K562 (cell line): Measurements from ENCODE around the gene CLIP1. TPM values are rescaled to one million over a fixed set of nuclear protein-coding genes. Genes with fewer than 3 reads are reported as not detected.
"Not testable (repeated sequence)": the region's sequence is repeated elsewhere in the genome, so short reads cannot be mapped to it uniquely, and the experiment has no call there.

Experiments used
- ATAC-seq: fragments of 200-7000 bp; cut with Tn5 transposase; 3 replicates; pipeline ENCODE4 v1.9.1; 2020; ENCODE audit warnings: moderate library complexity
- BruUV-seq: library from RNA; stranded (reverse); fragments of 400-500 nt; replicated peaks from 2 replicates; lab custom pipeline; 2021; lab: Mats Ljungman, UMichigan
- CTCF ChIA-PET: fragments of 300-600 bp; formaldehyde crosslinking; extraction: SDS; loops from one replicate; lab custom pipeline; 2021; ENCODE audit warnings: low intra/inter-chr PET ratio; lab: Yijun Ruan, JAX
- POLR2A ChIA-PET: fragments of 300-600, 350-650 bp; sonication (Branson Sonifier 250); formaldehyde crosslinking; extraction: SDS; loops from one replicate; lab custom pipeline; 2021; ENCODE audit warnings: antibody characterized with exemption, inconsistent platforms; lab: Yijun Ruan, JAX
- DNase-seq, 4 experiments: peaks; one replicate each; pipeline versions ENCODE4 v3.0.0 to v3.0.0-alpha.2; 2011 to 2018; ENCODE audit warnings: low spot score in 3 of 4, mixed read lengths in 3 of 4; ENCODE audit errors: extremely low read depth in 1 of 4
- FAIRE-seq: peaks from 2 replicates; lab custom pipeline; 2011; peaks lifted over from hg19 to GRCh38; lab: Jason Lieb, UNC
- H2AFZ ChIP-seq: 2 replicates; pipeline ENCODE4 v1.6.0; 2011; ENCODE audit warnings: low read depth, low read length, control low read depth, inconsistent platforms
- H3K27ac ChIP-seq: fragments of 200-600 bp; 3 replicates; pipeline ENCODE4 v1.8.0; 2011; ENCODE audit warnings: low read depth, mild to moderate bottlenecking, control low read depth, inconsistent platforms, low read length, moderate library complexity, mixed read lengths; ENCODE audit errors: extremely low read depth
- H3K27me3 ChIP-seq, 2 experiments: fragments of 300-600 bp in 1 of 2; 2 replicates in 1 of 2; 3 replicates in 1 of 2; pipeline versions ENCODE4 v1.6.0 to v1.8.0; 2011; ENCODE audit warnings: inconsistent platforms in 2 of 2, low read length in 2 of 2, mild to moderate bottlenecking in 1 of 2, mixed read lengths in 1 of 2, moderate library complexity in 1 of 2; ENCODE audit not compliant: control insufficient read depth in 2 of 2, insufficient read depth in 2 of 2
- H3K36me3 ChIP-seq: fragments of 300-600 bp; 3 replicates; pipeline ENCODE4 v1.8.0; 2011; ENCODE audit warnings: mild to moderate bottlenecking, low read length, inconsistent platforms; ENCODE audit not compliant: control insufficient read depth, insufficient read depth
- H3K4me1 ChIP-seq, 2 experiments: fragments of 200-600 bp in 1 of 2; replicated peaks in 1 of 2; 2 replicates in 1 of 2; 3 replicates in 1 of 2; pipeline versions ENCODE4 v1.5.1 to v1.8.0; 2011; ENCODE audit warnings: inconsistent platforms in 2 of 2, low read length in 2 of 2, mild to moderate bottlenecking in 1 of 2, mixed read lengths in 1 of 2, moderate library complexity in 1 of 2; ENCODE audit not compliant: control insufficient read depth in 2 of 2, insufficient read depth in 2 of 2
- H3K4me2 ChIP-seq: 2 replicates; pipeline ENCODE4 v1.6.1; 2011; ENCODE audit warnings: low read length, control low read depth, inconsistent platforms, mixed read lengths; ENCODE audit not compliant: insufficient read depth
- H3K4me3 ChIP-seq: fragments of 200-600 bp; sonication (generic), shearing (Covaris generic); 2 replicates; pipeline ENCODE4 v1.5.1; 2016; ENCODE audit warnings: control low read depth, inconsistent platforms
- H3K79me2 ChIP-seq: fragments of 200-600 bp; 3 replicates; pipeline ENCODE4 v1.8.0; 2011; ENCODE audit warnings: low read length, inconsistent platforms; ENCODE audit not compliant: control insufficient read depth, insufficient read depth
- H3K9ac ChIP-seq, 2 experiments: 2 replicates each; pipeline versions ENCODE4 v1.6.0 to v1.6.1; 2011; ENCODE audit warnings: low read depth in 2 of 2, low read length in 2 of 2, control low read depth in 1 of 2, inconsistent platforms in 1 of 2, mild to moderate bottlenecking in 1 of 2, mixed read lengths in 1 of 2; ENCODE audit not compliant: insufficient read depth in 1 of 2
- H3K9me1 ChIP-seq: one replicate; pipeline ENCODE4 v1.6.0; 2011; ENCODE audit warnings: inconsistent platforms, mild to moderate bottlenecking, low read length, moderate library complexity; ENCODE audit not compliant: control insufficient read depth, insufficient read depth
- H3K9me3 ChIP-seq: replicated peaks from 2 replicates; pipeline ENCODE4 v1.5.1; 2011; ENCODE audit warnings: low read depth, low read length, inconsistent platforms; ENCODE audit not compliant: control insufficient read depth, insufficient read depth
- H4K20me1 ChIP-seq: replicated peaks from 2 replicates; pipeline ENCODE4 v1.6.1; 2011; ENCODE audit warnings: low read length, inconsistent platforms, mixed read lengths; ENCODE audit not compliant: control insufficient read depth, insufficient read depth
- ARID1B ChIP-seq: fragments of 450-650 bp; IDR thresholded peaks from 2 replicates; pipeline ENCODE4 v1.6.1; 2016; ENCODE audit warnings: antibody characterized with exemption, mild to moderate bottlenecking, inconsistent platforms
- ATF3 ChIP-seq, 2 experiments: fragments of 450-650 bp in 1 of 2; sonication (generic) in 1 of 2; formaldehyde crosslinking in 1 of 2; IDR thresholded peaks in 1 of 2; conservative IDR thresholded peaks in 1 of 2; 2 replicates each; pipeline versions ENCODE4 v1.6.1 to v1.8.1; 2016 to 2023; ENCODE audit warnings: mild to moderate bottlenecking in 2 of 2, moderate library complexity in 2 of 2, inconsistent platforms in 1 of 2, missing genetic modification reagents in 1 of 2
- CEBPB ChIP-seq: fragments of 450-650 bp; IDR thresholded peaks from 2 replicates; pipeline ENCODE4 v1.6.1; 2016; ENCODE audit warnings: missing genetic modification characterization, missing compliant biosample characterization
- CREB1 ChIP-seq, 2 experiments: sonication (generic) in 1 of 2; formaldehyde crosslinking in 1 of 2; IDR thresholded peaks; 2 replicates each; pipeline versions ENCODE4 v1.6.1 to v1.8.0; 2012 to 2022; ENCODE audit warnings: inconsistent platforms in 1 of 2, mild to moderate bottlenecking in 1 of 2, missing genetic modification reagents in 1 of 2, moderate library complexity in 1 of 2
- CREM ChIP-seq: IDR thresholded peaks from 2 replicates; pipeline ENCODE4 v1.6.1; 2014; ENCODE audit warnings: antibody characterized with exemption, low read depth
- DMBX1 ChIP-seq: fragments of 250-450 bp; sonication (Bioruptor Pico); IDR thresholded peaks from 2 replicates; pipeline ENCODE4 v1.8.0; 2022; ENCODE audit warnings: inconsistent platforms, mild to moderate bottlenecking, moderate library complexity, borderline replicate concordance
- FOSL1 ChIP-seq: fragments of 200-800 bp; sonication (Bioruptor generic); conservative IDR thresholded peaks from 2 replicates; pipeline ENCODE4 v1.6.1; 2016; ENCODE audit warnings: missing genetic modification characterization, missing compliant biosample characterization
- KDM1A ChIP-seq, 2 experiments: fragments of 450-650 bp; IDR thresholded peaks; 2 replicates each; pipeline ENCODE4 v1.6.1; 2016; ENCODE audit warnings: mild to moderate bottlenecking in 2 of 2
- MEIS2 ChIP-seq: fragments of 450-650 bp; IDR thresholded peaks from 2 replicates; pipeline ENCODE4 v1.6.1; 2014; ENCODE audit warnings: mild to moderate bottlenecking; ENCODE audit not compliant: partially characterized antibody
- NR2C2 ChIP-seq, 2 experiments: fragments of 200-800 bp in 1 of 2; sonication (Bioruptor generic) in 1 of 2; sonication (generic) in 1 of 2; formaldehyde crosslinking in 1 of 2; IDR thresholded peaks; 2 replicates each; pipeline versions ENCODE4 v1.6.1 to v1.8.0; 2016 to 2022; ENCODE audit warnings: mild to moderate bottlenecking in 1 of 2, missing compliant biosample characterization in 1 of 2, missing genetic modification characterization in 1 of 2, missing genetic modification reagents in 1 of 2
- RCOR1 ChIP-seq, 2 experiments: IDR thresholded peaks; 2 replicates each; pipeline ENCODE4 v1.6.1; 2012; ENCODE audit warnings: low read depth in 2 of 2, low read length in 2 of 2, borderline replicate concordance in 1 of 2, improper control_type of control experiment in 1 of 2
- TCFL5 ChIP-seq: fragments of 250-450 bp; sonication (Bioruptor Pico); conservative IDR thresholded peaks from 2 replicates; pipeline ENCODE4 v1.6.1; 2021; ENCODE audit warnings: mild to moderate bottlenecking, moderate library complexity, matching md5 sums
- TEAD4 ChIP-seq, 2 experiments: sonication (generic) in 1 of 2; formaldehyde crosslinking in 1 of 2; IDR thresholded peaks; 2 replicates each; pipeline versions ENCODE4 v1.6.1 to v1.8.0; 2012 to 2022; ENCODE audit warnings: borderline replicate concordance in 1 of 2, inconsistent platforms in 1 of 2, low read length in 1 of 2, mild to moderate bottlenecking in 1 of 2, missing genetic modification reagents in 1 of 2
- TSHZ1 ChIP-seq: fragments of 250-450 bp; sonication (Bioruptor Pico); IDR thresholded peaks from 2 replicates; pipeline ENCODE4 v1.4.0; 2020; ENCODE audit warnings: mild to moderate bottlenecking, moderate library complexity
- WGBS: fragments of 100-300 bp; shearing (Covaris generic); methylation state at CpG from one replicate; pipeline ENCODE4 v1.1.6; 2016; ENCODE audit warnings: low coverage, mixed read lengths; ENCODE audit not compliant: insufficient coverage; ENCODE audit errors: missing lambda C conversion rate; 5-methylcytosine and 5-hydroxymethylcytosine counted together
- in situ Hi-C: fragments of 300-500 bp; cut with MboI; formaldehyde crosslinking; loops from 4 replicates; pipeline ENCODE4 v1.15.0; 2018; ENCODE audit warnings: inconsistent platforms, mixed read lengths
- intact Hi-C: fragments of 100-400 bp; cut with micrococcal nuclease; formaldehyde crosslinking; loops from 2 replicates; pipeline ENCODE4 v1.14.2; 2022
- polyA plus RNA-seq, 8 experiments: library from polyadenylated mRNA; depleted of rRNA in 4 of 8; stranded (reverse) in 5 of 8; unstranded in 3 of 8; fragments of >200 nt; fragmentation: Nextera tagmentation in 2 of 8; fragmentation: Illumina TruSeq in 1 of 8; extraction: Ambion mirVana in 2 of 8; extraction: Trizol in 1 of 8; gene quantifications; 2 replicates each; pipeline versions ENCODE4 v1.2.1 to v1.2.3, GENCODE V29; 2011 to 2014; ENCODE audit warnings: inconsistent platforms in 1 of 8, missing spikeins in 1 of 8
- total RNA-seq, 7 experiments: library from RNA; depleted of rRNA in 6 of 7; stranded (reverse); fragments of >200 nt in 6 of 7; fragmentation: Illumina TruSeq in 2 of 7; extraction: Trizol in 2 of 7; gene quantifications; 2 replicates each; pipeline versions ENCODE4 v1.2.1 to v1.2.3, GENCODE V29; 2011 to 2021; ENCODE audit warnings: low replicate concordance in 1 of 7

Gene CLIP1
- total and polyA plus RNA-seq, 9 of the 15 experiments (the other 6 are each of a cell fraction or from before 2014, with no cell fraction given): 5.8 to 33.9 (median 27.6) TPM

GRCh38 chr12:122467983-122468382 is 45.5 kb upstream of the CLIP1 start (continued):
- TF ChIP-seq TSHZ1 (CRISPR knock-in tag): no peak
- TF ChIP-seq DMBX1 (CRISPR knock-in tag): no peak
- TF ChIP-seq NR2C2 (CRISPR knock-in tag; IDR thresholded peaks at IDR 0.05): no peak
- TF ChIP-seq NR2C2 (tag; IDR thresholded peaks at IDR 0.05): no peak
- no peak for TF ChIP-seq TCFL5

- in situ Hi-C loops; H3K9me3 ChIP-seq; H3K27me3 ChIP-seq; ATAC-seq; H3K4me3 ChIP-seq; H3K79me2 ChIP-seq; H2AFZ ChIP-seq; H4K20me1 ChIP-seq; intact Hi-C loops; DNase-seq; H3K36me3 ChIP-seq; H3K27ac ChIP-seq; FAIRE-seq; BruUV-seq; H3K4me2 ChIP-seq; CTCF ChIA-PET; H3K9ac ChIP-seq; H3K4me1 ChIP-seq; H3K9me1 ChIP-seq; TF ChIP-seq ATF3 (CRISPR knock-in tag; conservative IDR thresholded peaks at IDR 0.05); TEAD4 (CRISPR knock-in tag; IDR thresholded peaks at IDR 0.05; ENCODE audit: borderline replicate concordance): not testable (repeated sequence)
- POLR2A ChIA-PET: interaction anchor here (0.7 to 2.2 kb wide), 3 partner anchors 15 to 1047 kb away, joined by 4 to 7 read pairs (median 4); no protein-coding TSS in a partner anchor
- WGBS: 66% methylated on average over 17 of the region's 17 CpGs
- TF ChIP-seq CEBPB (tag) (peak; percentile 82), FOSL1 (tag) (peak; percentile 65), KDM1A (IDR thresholded peaks at IDR 0.05) (peak; percentile 53 to 83), RCOR1 (IDR thresholded peaks at IDR 0.05; ENCODE audit: borderline replicate concordance in 1 of 2, low read depth in 2 of 2, low read length in 2 of 2) (peak in 1 of 2 experiments; percentile 55; a peak in 1 of 4 replicates), MEIS2 (peak; percentile 4), CREB1 (IDR thresholded peaks at IDR 0.05) (peak; percentile 53; the same call in 1 of the 2 replicates), CREB1 (CRISPR knock-in tag; IDR thresholded peaks at IDR 0.05) (peak; percentile 65), ATF3 (IDR thresholded peaks at IDR 0.05) (peak; percentile 88), CREM (peak; percentile 35; the same call in 1 of the 2 replicates), ARID1B (0 out of 2 replicates have a peak, but pooled peaks have one; percentile 11), TEAD4 (IDR thresholded peaks at IDR 0.05; ENCODE audit: low read length) (peak; percentile 51)
These were observed 42.0 kb upstream of the CLIP1 start for GRCh38 chr12:122464317-122465042.
